Vagina (tissue), 2 donors: ENCODE results near the gene SYMPK.

Experiments used
- CTCF ChIP-seq, 3 experiments: fragments of 450-650 bp in 2 of 3; fragments of 200-600 bp in 1 of 3; sonication (generic) in 1 of 3; IDR thresholded peaks; one replicate each; pipeline ENCODE4 v1.5.1; 2017 to 2019; ENCODE audit warnings: antibody characterized with exemption in 3 of 3, mild to moderate bottlenecking in 2 of 3, moderate library complexity in 2 of 3
- POLR2A ChIP-seq, 2 donors: fragments of 450-650 bp; IDR thresholded peaks; one replicate each; pipeline ENCODE4 v1.6.1; 2017; ENCODE audit warnings: antibody characterized with exemption in 2 of 2, mild to moderate bottlenecking in 2 of 2, moderate library complexity in 2 of 2
- POLR2AphosphoS5 ChIP-seq, 2 donors: sonication (generic); formaldehyde crosslinking; IDR thresholded peaks; one replicate each; pipeline ENCODE4 v1.9.0; 2017; ENCODE audit warnings: antibody characterized with exemption in 2 of 2, mild to moderate bottlenecking in 2 of 2, low read depth in 1 of 2; ENCODE audit not compliant: insufficient read depth in 1 of 2

DNA sequence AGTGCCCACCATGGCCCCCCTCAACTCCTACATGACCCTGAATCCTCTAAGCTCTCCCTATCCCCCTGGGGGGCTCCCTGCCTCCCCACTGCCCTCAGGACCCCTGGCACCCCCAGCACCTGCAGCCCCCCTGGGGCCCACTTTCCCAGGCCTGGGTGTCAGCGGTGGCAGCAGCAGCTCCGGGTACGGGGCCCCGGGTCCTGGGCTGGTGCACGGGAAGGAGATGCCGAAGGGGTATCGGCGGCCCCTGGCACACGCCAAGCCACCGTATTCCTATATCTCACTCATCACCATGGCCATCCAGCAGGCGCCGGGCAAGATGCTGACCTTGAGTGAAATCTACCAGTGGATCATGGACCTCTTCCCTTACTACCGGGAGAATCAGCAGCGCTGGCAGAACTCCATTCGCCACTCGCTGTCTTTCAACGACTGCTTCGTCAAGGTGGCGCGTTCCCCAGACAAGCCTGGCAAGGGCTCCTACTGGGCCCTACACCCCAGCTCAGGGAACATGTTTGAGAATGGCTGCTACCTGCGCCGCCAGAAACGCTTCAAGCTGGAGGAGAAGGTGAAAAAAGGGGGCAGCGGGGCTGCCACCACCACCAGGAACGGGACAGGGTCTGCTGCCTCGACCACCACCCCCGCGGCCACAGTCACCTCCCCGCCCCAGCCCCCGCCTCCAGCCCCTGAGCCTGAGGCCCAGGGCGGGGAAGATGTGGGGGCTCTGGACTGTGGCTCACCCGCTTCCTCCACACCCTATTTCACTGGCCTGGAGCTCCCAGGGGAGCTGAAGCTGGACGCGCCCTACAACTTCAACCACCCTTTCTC is 9.4 kb upstream of the SYMPK start:
- TF ChIP-seq CTCF (IDR thresholded peaks at IDR 0.05): no peak
- TF ChIP-seq POLR2AphosphoS5 (IDR thresholded peaks at IDR 0.05; ENCODE audit: insufficient read depth in 1 of 2, low read depth in 1 of 2): no peak
- no peak for TF ChIP-seq POLR2A (IDR thresholded peaks at IDR 0.05)
